GM18511 (cell line): ENCODE data around the gene MBLAC2.
A peak's percentile ranks its signal among the peaks of the same experiment; 100 is the strongest.

Source experiments
- ATAC-seq: cut with Tn5 transposase; IDR thresholded peaks from one replicate; pipeline ENCODE4 v1.9.1; 2021; ENCODE audit warnings: mild to moderate bottlenecking, moderate library complexity; ENCODE audit not compliant: unreplicated experiment

Gene MBLAC2

DNA sequence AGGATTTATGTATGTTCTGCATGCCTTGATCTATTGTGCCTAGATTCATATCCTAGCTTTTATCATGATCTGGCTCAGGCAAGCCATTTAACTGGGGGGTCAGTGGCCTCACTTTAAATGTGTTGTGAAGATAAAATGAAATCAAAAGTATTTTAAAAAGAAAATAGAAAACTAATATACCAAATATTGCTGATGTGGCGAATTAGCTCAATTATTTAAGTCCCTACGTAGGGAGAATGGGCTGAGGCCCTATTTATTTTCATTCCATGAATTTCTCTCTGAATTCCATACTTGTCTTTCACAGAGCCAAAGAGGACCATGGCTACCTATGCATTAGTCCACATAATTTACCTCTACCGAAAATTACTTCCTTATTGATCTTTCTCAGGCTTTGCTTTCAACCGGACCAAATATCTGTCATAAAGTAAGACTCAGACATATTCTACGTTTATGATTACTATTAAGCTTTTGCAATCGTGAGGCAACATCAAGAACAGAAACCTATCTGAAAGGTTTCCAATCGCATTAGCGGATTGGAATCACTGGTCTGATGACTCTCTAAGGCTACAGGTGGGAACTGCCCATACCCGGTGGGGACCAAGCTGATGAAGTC is 1.7 kb downstream of the MBLAC2 start:
- peak; percentile 1 for ATAC-seq

DNA sequence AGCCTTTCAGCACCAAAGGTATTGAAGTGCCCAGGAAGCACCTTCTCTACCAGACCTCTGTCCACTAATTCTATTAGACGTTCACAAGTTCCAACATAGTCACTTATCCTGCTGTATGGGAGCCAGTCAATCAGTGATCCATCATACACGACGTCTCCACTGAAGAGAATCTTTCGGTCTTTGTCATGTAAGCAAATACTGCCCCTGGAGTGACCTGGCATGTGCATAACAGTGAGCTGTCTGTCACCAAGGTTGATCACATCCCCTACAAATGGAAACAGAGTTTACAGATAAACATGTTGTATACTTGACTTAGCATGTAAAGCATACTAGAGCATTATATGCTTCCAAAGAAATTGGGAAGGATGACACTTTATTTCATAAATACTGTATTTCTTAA is 13.3 kb downstream of the MBLAC2 start:
- no peak for ATAC-seq

GRCh38 chr5:90446961-90447360 is 27.6 kb downstream of the MBLAC2 start:
- no peak for ATAC-seq

DNA sequence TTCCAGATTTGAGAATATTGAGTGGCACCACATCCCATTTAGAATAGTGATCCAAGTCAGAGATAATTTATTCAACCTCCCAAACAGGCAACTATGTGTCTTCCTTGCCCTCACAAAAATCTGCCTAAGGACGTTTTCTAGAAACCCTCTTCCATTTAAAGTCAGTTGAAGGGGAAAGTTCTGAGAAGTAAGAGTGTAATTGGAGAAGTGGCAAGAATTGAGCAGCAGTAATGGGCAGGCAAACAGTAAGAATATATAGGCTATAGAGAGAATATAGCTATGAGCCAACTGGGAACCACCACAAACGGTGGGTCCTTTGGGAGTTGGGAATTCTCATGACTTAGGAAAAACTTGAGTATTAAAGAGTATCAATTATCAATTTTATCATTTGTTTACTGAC is 33.9 kb downstream of the MBLAC2 start:
- ATAC-seq: no peak

GRCh38 chr5:90438100-90438499 is 36.5 kb downstream of the MBLAC2 start:
- no peak for ATAC-seq

DNA sequence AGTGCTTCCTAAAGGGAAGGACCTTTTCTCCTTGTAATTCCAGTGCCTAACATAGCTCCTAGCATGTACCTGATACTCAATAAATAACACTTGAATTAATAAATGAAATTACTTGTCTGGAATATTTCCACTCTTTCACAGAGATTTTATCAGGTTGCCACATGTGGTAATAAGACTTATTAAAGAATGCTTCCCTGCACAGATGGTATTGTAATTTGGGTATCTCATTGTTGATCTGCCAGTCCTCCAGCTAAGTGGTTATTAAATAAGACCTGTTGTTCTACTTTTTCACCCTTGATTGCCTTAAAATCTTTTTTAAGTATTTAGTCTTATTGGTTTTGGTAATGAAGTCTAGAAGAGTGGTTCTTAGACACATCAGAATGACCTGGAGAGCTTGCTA is 36.9 kb downstream of the MBLAC2 start:
- ATAC-seq: no peak

- ATAC-seq: no peak
These were observed 40.4 kb downstream of the MBLAC2 start for GRCh38 chr5:90434116-90434714.

DNA sequence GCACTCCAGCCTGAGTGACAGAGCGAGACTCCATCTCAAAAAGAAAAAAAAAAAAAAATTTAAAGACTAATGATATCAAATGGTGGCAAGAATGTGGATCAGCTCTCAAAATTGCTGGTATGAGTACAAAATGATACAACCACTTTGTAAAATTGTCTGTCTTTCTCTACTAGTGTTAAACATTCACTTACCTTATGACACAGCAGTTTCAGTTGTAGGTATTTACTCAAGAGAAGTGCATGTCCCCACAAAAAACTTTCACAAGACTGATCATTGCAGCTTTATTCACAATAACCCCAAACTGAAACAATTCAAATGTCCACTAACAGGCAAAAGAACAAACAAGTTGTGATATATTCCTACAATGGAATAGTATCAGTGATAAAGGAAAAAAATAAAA is 50.3 kb downstream of the MBLAC2 start:
- ATAC-seq: peak; percentile 87

GRCh38 chr5:90421136-90421535 is 53.4 kb downstream of the MBLAC2 start:
- peak; percentile 63 for ATAC-seq

- ATAC-seq: no peak
These were observed 56.4 kb downstream of the MBLAC2 start for GRCh38 chr5:90418214-90418613.

DNA sequence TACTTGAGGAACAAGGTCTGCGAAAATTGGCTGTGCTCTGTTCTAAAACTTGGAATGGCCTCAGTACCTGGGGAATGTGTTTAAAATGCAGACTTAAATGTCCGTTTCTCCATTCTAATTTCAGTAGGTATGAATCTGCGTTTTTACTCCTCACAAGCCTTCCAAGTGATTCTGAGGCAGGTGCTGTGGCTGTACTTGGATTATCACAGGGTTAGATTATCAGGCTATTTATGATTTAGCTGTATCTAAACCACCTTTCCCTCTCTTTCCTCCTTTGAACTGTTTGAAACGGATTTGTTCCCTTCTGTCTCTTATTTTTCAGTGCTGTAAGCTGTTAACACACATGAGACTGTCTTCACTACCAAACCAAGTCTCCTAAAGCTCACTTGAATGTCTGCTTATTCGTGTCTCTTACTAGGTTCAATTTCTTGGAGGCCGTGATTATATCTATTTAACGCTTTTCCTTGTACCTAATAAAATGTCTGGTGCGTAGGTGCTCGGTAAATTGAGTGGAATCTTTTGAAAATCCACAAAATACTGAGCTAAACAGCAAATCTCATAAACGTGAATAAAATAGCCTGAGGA is 64.3 kb downstream of the MBLAC2 start:
- no peak for ATAC-seq

- ATAC-seq: peak; percentile 95
These were observed 65.0 kb downstream of the MBLAC2 start, which contains the start of gene CETN3 for GRCh38 chr5:90409318-90410177. Gene CETN3, minus strand, starts transcription at chr5:90409756. Its CDS starts 95 bp downstream, at chr5:90409661.

DNA sequence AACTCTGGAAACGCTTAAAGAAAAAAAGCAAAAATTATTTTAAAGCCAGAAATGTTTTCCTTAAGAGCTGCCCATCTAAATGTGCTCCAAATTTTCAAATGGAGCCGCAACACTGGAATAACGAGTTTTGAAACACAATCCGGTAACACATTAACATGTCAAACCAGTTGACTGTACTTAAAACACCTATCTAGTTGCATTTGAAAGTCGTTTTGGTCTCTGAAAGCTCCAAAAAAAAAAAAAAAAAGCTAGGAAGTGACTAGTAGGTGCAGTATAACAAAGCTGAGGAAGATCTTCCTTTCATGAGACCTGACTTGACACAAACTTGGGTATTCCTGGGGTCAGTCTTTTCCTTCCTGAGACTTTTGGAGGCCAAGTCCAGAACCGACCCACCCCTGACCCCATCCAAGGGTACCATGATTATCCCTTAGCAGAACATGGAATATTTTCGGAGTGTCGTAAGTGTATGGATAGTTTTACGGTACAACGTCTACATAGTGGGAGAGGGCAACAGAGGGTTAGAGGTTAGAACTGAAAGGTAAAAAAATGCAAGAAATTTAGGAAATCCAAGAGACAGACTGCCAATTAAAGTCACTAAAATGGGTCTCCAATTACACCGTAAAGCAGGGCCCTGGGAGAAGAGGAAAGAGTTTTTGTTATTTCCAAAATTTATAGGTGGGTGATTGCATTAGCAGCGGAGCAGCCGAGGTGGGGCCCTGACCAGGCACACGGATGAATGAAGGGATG is 65.8 kb downstream of the MBLAC2 start:
- ATAC-seq: peak; percentile 5
